Body of pancreas (tissue), 4 donors: ENCODE measurements around the gene LONRF2. TPM values are rescaled to one million over a fixed set of nuclear protein-coding genes. Genes with fewer than 3 reads are reported as not detected.

Source experiments
- ATAC-seq: fragments of 150-250 bp; one replicate; pipeline ENCODE4 v1.9.1; 2016
- DNase-seq, 4 donors: peaks; one replicate each; pipeline ENCODE4 v3.0.0-alpha.2; 2019
- H3K27ac ChIP-seq, 4 donors: fragments of 200-600 bp; sonication (generic); 1 replicate in 3 of 4; 2 replicates in 1 of 4; pipeline versions ENCODE4 v1.5.1 to v1.6.1; 2016 to 2019; ENCODE audit warnings: mild to moderate bottlenecking in 1 of 4, mixed read lengths in 1 of 4, moderate library complexity in 1 of 4
- H3K27me3 ChIP-seq, 2 donors: fragments of 200-600 bp; sonication (generic); one replicate each; pipeline ENCODE4 v1.6.0; 2016; ENCODE audit warnings: mild to moderate bottlenecking in 1 of 2
- H3K36me3 ChIP-seq, 2 donors: fragments of 200-600 bp; sonication (generic); replicated peaks in 1 of 2; 2 replicates each; pipeline ENCODE4 v1.5.1; 2016; ENCODE audit warnings: low read depth in 2 of 2; ENCODE audit not compliant: insufficient read depth in 1 of 2
- H3K4me1 ChIP-seq: fragments of 200-600 bp; sonication (generic); one replicate; pipeline ENCODE4 v1.6.0; 2016
- H3K4me3 ChIP-seq, 2 donors: fragments of 200-600 bp; sonication (generic); 1 replicate in 1 of 2; 2 replicates in 1 of 2; pipeline ENCODE4 v1.5.1; 2016 to 2019
- H3K9me3 ChIP-seq, 3 donors: fragments of 200-600 bp; sonication (generic); 1 replicate in 2 of 3; 2 replicates in 1 of 3; pipeline ENCODE4 v1.5.1; 2016
- CTCF ChIP-seq, 7 experiments: fragments of 450-650 bp in 4 of 7; fragments of 200-600 bp in 3 of 7; sonication (generic) in 3 of 7; IDR thresholded peaks; one replicate each; pipeline ENCODE4 v1.5.1; 2016 to 2019; ENCODE audit warnings: antibody characterized with exemption in 7 of 7
- POLR2A ChIP-seq, 3 donors: fragments of 450-650 bp; IDR thresholded peaks; one replicate each; pipeline ENCODE4 v1.6.1; 2016; ENCODE audit warnings: antibody characterized with exemption in 3 of 3, mild to moderate bottlenecking in 2 of 3
- WGBS, 2 donors: methylation state at CpG; one replicate each; pipeline ENCODE4 v1.1.5; 2017; 5-methylcytosine and 5-hydroxymethylcytosine counted together
- intact Hi-C: fragments of 100-400 bp; cut with DNase I; formaldehyde crosslinking; loops from one replicate; pipeline ENCODE4 v1.15.1; 2023
- total RNA-seq, 2 donors: library from RNA; depleted of rRNA; stranded (reverse); fragments of >200 nt; gene quantifications; one replicate each; pipeline ENCODE4 v1.1.0, GENCODE V29; 2016

The LONRF2 gene
- total RNA-seq, 2 donors from 2014 or later, result 12.5 to 14.2 TPM

GRCh38 chr2:100339823-100340222 is 17.5 kb upstream of the LONRF2 start:
- no peak for ATAC-seq
- Histone ChIP-seq H3K27me3 (no peaks in the 10 kb centered on the region), H3K4me3 (no peak overlapping the region), H3K27ac (no peak overlapping the region), H3K9me3 (no peaks in the 10 kb centered on the region), H3K36me3 (no peaks in the 10 kb centered on the region), H3K4me1 (peaks cover 5% of the 10 kb centered on the region)
- TF ChIP-seq POLR2A (IDR thresholded peaks at IDR 0.05) (no peak), CTCF (IDR thresholded peaks at IDR 0.05) (no peak)
- DNase-seq, result no peak
- 72 to 81% methylated on average over 3 to 5 of the region's 5 CpGs for WGBS, 2 donors
- intact Hi-C loops, result no loop called here

- WGBS, 2 donors, result 84 to 90% methylated on average over 2 of the region's 2 CpGs
- intact Hi-C loops, result no loop called here
- no peak overlapping the region for H3K4me3 ChIP-seq
Observed at GRCh38 chr2:100334929-100335328, 12.6 kb upstream of the LONRF2 start.

DNA sequence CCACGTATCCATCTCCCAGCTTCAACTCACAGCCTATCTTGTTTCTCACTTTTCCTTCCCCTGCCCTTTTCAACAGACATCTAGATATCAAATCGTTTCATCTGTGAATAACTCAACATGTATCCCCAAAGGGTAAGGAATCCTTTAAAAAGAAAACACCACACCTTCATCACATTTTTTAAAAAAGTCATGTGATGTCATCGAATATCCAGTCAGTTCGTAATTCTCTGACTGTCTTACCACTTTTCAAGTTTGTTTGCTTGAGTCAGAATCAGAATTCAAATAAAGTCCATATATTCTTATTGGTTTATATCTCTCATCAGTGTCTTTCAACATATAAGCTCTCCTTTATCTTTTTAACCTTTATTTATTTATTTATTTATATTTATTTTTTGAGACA is 5.4 kb upstream of the LONRF2 start:
- H3K27me3 ChIP-seq, result no peaks in the 10 kb centered on the region
- no peak for DNase-seq
- WGBS, 2 donors, result 76 to 91% methylated on average over 4 of the region's 4 CpGs
- no peak overlapping the region for H3K27ac ChIP-seq
- no peak for ATAC-seq
- H3K4me3 ChIP-seq, result no peak overlapping the region
- no peaks in the 10 kb centered on the region for H3K36me3 ChIP-seq
- no peaks in the 10 kb centered on the region for H3K9me3 ChIP-seq
- intact Hi-C loops, result no loop called here
- TF ChIP-seq POLR2A (IDR thresholded peaks at IDR 0.05) (no peak), CTCF (IDR thresholded peaks at IDR 0.05) (no peak)
- peaks cover 11% of the 10 kb centered on the region for H3K4me1 ChIP-seq

More at GRCh38 chr2:100334929-100335328, 12.6 kb upstream of the LONRF2 start:
- no peak overlapping the region for H3K27ac ChIP-seq
- DNase-seq, result no peak
- no peaks in the 10 kb centered on the region for H3K36me3 ChIP-seq
- H3K4me1 ChIP-seq, result no peaks in the 10 kb centered on the region
- TF ChIP-seq POLR2A (IDR thresholded peaks at IDR 0.05), result no peak
- H3K27me3 ChIP-seq, result no peaks in the 10 kb centered on the region
- ATAC-seq, result no peak
- H3K9me3 ChIP-seq, result no peaks in the 10 kb centered on the region

GRCh38 chr2:100321179-100321865 is 979 bp downstream of the LONRF2 start:
- Histone ChIP-seq H3K36me3 (no peaks in the 10 kb centered on the region), H3K9me3 (peaks cover 0 to 6% (median 0%) of the 10 kb centered on the region in 3 donors), H3K4me1 (peaks cover 28% of the 10 kb centered on the region), H3K27ac (peak overlapping the region; percentile 83 to 93 (median 88)), H3K27me3 (no peaks in the 10 kb centered on the region), H3K4me3 (peak overlapping the region; percentile 4 to 39)
- intact Hi-C loops, result no loop called here
- peak; percentile 73 to 84 (median 78) for DNase-seq
- peak; percentile 68 to 81 (median 72) for TF ChIP-seq POLR2A (IDR thresholded peaks at IDR 0.05)
- TF ChIP-seq CTCF (IDR thresholded peaks at IDR 0.05), result peak; percentile 39 to 69 (median 52)
- 1% methylated on average over 58 of the region's 77 CpGs; no CpG with 5 or more reads in 1 of the 2 donors for WGBS, 2 donors
- peak; percentile 77 for ATAC-seq

- peak in 3 of 4 donors; percentile 30 to 38 (median 36) for DNase-seq
- intact Hi-C loops, result no loop called here
- peak; percentile 21 for ATAC-seq
- no peaks in the 10 kb centered on the region for H3K27me3 ChIP-seq
- H3K36me3 ChIP-seq, result no peaks in the 10 kb centered on the region
- TF ChIP-seq POLR2A (IDR thresholded peaks at IDR 0.05) (no peak), CTCF (IDR thresholded peaks at IDR 0.05) (no peak)
- WGBS, 2 donors, result 10 to 14% methylated on average over 14 to 19 of the region's 19 CpGs
- H3K4me3 ChIP-seq, result peak overlapping the region; percentile 4 to 39
- H3K4me1 ChIP-seq, result peaks cover 28% of the 10 kb centered on the region
- H3K27ac ChIP-seq, result peak overlapping the region; percentile 83 to 93 (median 88)
- peaks cover 0 to 6% (median 0%) of the 10 kb centered on the region in 3 donors for H3K9me3 ChIP-seq
Observed at GRCh38 chr2:100320547-100321178, 1.6 kb downstream of the LONRF2 start.
